Liver (tissue), 9 donors: Measurements from ENCODE around the gene TNFRSF6B. TPM values are rescaled to one million over a fixed set of nuclear protein-coding genes. Genes with fewer than 3 reads are reported as not detected.

Source experiments
- DNase-seq: peaks from one replicate; pipeline ENCODE4 v3.0.0-alpha.2; 2017; ENCODE audit warnings: low spot score
- H3K27ac ChIP-seq, 2 donors: one replicate each; pipeline ENCODE4 v1.7.0; 2013; ENCODE audit warnings: inconsistent platforms in 2 of 2, low read length in 2 of 2, control low read depth in 1 of 2, low read depth in 1 of 2, mild to moderate bottlenecking in 1 of 2
- H3K27me3 ChIP-seq, 4 donors: one replicate each; pipeline versions ENCODE4 v1.6.1 to v1.7.0; 2013; ENCODE audit warnings: low read length in 3 of 4, inconsistent platforms in 1 of 4, mild to moderate bottlenecking in 1 of 4, moderate library complexity in 1 of 4; ENCODE audit not compliant: control insufficient read depth in 4 of 4, insufficient read depth in 4 of 4
- H3K36me3 ChIP-seq, 4 donors: one replicate each; pipeline versions ENCODE4 v1.6.1 to v1.7.0; 2013; ENCODE audit warnings: low read length in 3 of 4, mild to moderate bottlenecking in 3 of 4, low read depth in 1 of 4, moderate library complexity in 1 of 4; ENCODE audit not compliant: control insufficient read depth in 4 of 4, insufficient read depth in 3 of 4
- H3K4me1 ChIP-seq, 4 donors: one replicate each; pipeline versions ENCODE4 v1.6.1 to v1.7.0; 2013; ENCODE audit warnings: low read length in 3 of 4, mild to moderate bottlenecking in 3 of 4, moderate library complexity in 1 of 4; ENCODE audit not compliant: control insufficient read depth in 4 of 4, insufficient read depth in 4 of 4
- H3K4me3 ChIP-seq, 3 donors: one replicate each; pipeline versions ENCODE4 v1.6.1 to v1.7.0; 2013; ENCODE audit warnings: low read length in 3 of 3, control low read depth in 1 of 3, low read depth in 1 of 3, mild to moderate bottlenecking in 1 of 3
- H3K9ac ChIP-seq, 2 donors: one replicate each; pipeline ENCODE4 v1.7.0; 2013; ENCODE audit warnings: low read length in 2 of 2, mild to moderate bottlenecking in 2 of 2, moderate library complexity in 2 of 2, control low read depth in 1 of 2, low read depth in 1 of 2
- H3K9me3 ChIP-seq, 4 donors: one replicate each; pipeline versions ENCODE4 v1.6.1 to v1.7.0; 2013; ENCODE audit warnings: low read length in 3 of 4; ENCODE audit not compliant: control insufficient read depth in 4 of 4
- CTCF ChIP-seq: fragments of 150-350 bp; IDR thresholded peaks from 2 replicates; pipeline ENCODE4 v1.5.1; 2017; ENCODE audit warnings: improper control_type of control experiment, low read depth, low read length; ENCODE audit not compliant: missing input control
- EGR1 ChIP-seq, 2 donors: IDR thresholded peaks; 2 replicates each; pipeline ENCODE4 v1.6.1; 2016 to 2018; ENCODE audit warnings: antibody characterized with exemption in 2 of 2, low read depth in 2 of 2
- FOXA1 ChIP-seq: IDR thresholded peaks from 2 replicates; pipeline ENCODE4 v1.6.1; 2016; ENCODE audit warnings: antibody characterized with exemption
- FOXA2 ChIP-seq: IDR thresholded peaks from 2 replicates; pipeline ENCODE4 v1.6.1; 2016; ENCODE audit warnings: antibody characterized with exemption
- GABPA ChIP-seq, 2 donors: IDR thresholded peaks in 1 of 2; conservative IDR thresholded peaks in 1 of 2; 2 replicates each; pipeline ENCODE4 v1.6.1; 2016; ENCODE audit warnings: antibody characterized with exemption in 2 of 2, mild to moderate bottlenecking in 1 of 2, moderate library complexity in 1 of 2
- HNF4A ChIP-seq, 2 donors: conservative IDR thresholded peaks; 2 replicates each; pipeline ENCODE4 v1.6.1; 2016; ENCODE audit warnings: antibody characterized with exemption in 2 of 2, mild to moderate bottlenecking in 2 of 2
- HNF4G ChIP-seq: IDR thresholded peaks from 2 replicates; pipeline ENCODE4 v1.6.1; 2016; ENCODE audit warnings: antibody characterized with exemption
- JUND ChIP-seq, 2 donors: IDR thresholded peaks; 2 replicates each; pipeline ENCODE4 v1.6.1; 2016; ENCODE audit warnings: antibody characterized with exemption in 2 of 2
- MAX ChIP-seq: IDR thresholded peaks from 2 replicates; pipeline ENCODE4 v1.6.1; 2016; ENCODE audit warnings: antibody characterized with exemption
- NR2F2 ChIP-seq: IDR thresholded peaks from 2 replicates; pipeline ENCODE4 v1.6.1; 2016; ENCODE audit warnings: antibody characterized with exemption
- RAD21 ChIP-seq, 2 donors: IDR thresholded peaks; 2 replicates each; pipeline ENCODE4 v1.6.1; 2016; ENCODE audit warnings: antibody characterized with exemption in 2 of 2, mild to moderate bottlenecking in 2 of 2
- REST ChIP-seq: IDR thresholded peaks from 2 replicates; pipeline ENCODE4 v1.6.1; 2016; ENCODE audit warnings: antibody characterized with exemption, mild to moderate bottlenecking
- RXRA ChIP-seq, 2 donors: IDR thresholded peaks; 2 replicates each; pipeline ENCODE4 v1.6.1; 2017 to 2018; ENCODE audit warnings: antibody characterized with exemption in 2 of 2, mild to moderate bottlenecking in 1 of 2
- SP1 ChIP-seq: IDR thresholded peaks from 2 replicates; pipeline ENCODE4 v1.6.1; 2018; ENCODE audit warnings: antibody characterized with exemption, mild to moderate bottlenecking
- TAF1 ChIP-seq: conservative IDR thresholded peaks from 2 replicates; pipeline ENCODE4 v1.6.1; 2016; ENCODE audit warnings: antibody characterized with exemption, mild to moderate bottlenecking
- YY1 ChIP-seq: IDR thresholded peaks from 2 replicates; pipeline ENCODE4 v1.6.1; 2016; ENCODE audit warnings: antibody characterized with exemption, mild to moderate bottlenecking
- ZBTB33 ChIP-seq: IDR thresholded peaks from 2 replicates; pipeline ENCODE4 v1.6.1; 2016; ENCODE audit warnings: antibody characterized with exemption
- WGBS: extraction: QIAGEN DNeasy Blood & Tissue Kit; methylation state at CpG from one replicate; pipeline ENCODE4 v1.1.7; 2013; 5-methylcytosine and 5-hydroxymethylcytosine counted together
- polyA plus RNA-seq, 2 donors: library from polyadenylated mRNA; stranded (reverse) in 1 of 2; unstranded in 1 of 2; fragments of 200-250 nt in 1 of 2; fragments of >200 nt in 1 of 2; fragmentation: Nextera tagmentation in 1 of 2; extraction: Ambion mirVana in 1 of 2; gene quantifications; one replicate each; pipeline versions ENCODE4 v1.2.1 to v1.2.3, GENCODE V29; 2013 to 2015
- total RNA-seq, 2 donors: library from RNA; depleted of rRNA; stranded (reverse); fragments of >200 nt; gene quantifications; one replicate each; pipeline ENCODE4 v1.2.3, GENCODE V29; 2014
- TF ChIP-seq, protein P1 (sequence below): IDR thresholded peaks from 2 replicates; pipeline ENCODE4 v1.6.1; 2016; ENCODE audit warnings: antibody characterized with exemption
- donor health status: healthy.
- donor health status: healthy.
- donor health status: healthy.
- donor health status: healthy.
- donor health status: healthy.

TNFRSF6B gene
- total and polyA plus RNA-seq, 4 donors = 0.09 to 0.73 TPM; not detected in 2

DNA sequence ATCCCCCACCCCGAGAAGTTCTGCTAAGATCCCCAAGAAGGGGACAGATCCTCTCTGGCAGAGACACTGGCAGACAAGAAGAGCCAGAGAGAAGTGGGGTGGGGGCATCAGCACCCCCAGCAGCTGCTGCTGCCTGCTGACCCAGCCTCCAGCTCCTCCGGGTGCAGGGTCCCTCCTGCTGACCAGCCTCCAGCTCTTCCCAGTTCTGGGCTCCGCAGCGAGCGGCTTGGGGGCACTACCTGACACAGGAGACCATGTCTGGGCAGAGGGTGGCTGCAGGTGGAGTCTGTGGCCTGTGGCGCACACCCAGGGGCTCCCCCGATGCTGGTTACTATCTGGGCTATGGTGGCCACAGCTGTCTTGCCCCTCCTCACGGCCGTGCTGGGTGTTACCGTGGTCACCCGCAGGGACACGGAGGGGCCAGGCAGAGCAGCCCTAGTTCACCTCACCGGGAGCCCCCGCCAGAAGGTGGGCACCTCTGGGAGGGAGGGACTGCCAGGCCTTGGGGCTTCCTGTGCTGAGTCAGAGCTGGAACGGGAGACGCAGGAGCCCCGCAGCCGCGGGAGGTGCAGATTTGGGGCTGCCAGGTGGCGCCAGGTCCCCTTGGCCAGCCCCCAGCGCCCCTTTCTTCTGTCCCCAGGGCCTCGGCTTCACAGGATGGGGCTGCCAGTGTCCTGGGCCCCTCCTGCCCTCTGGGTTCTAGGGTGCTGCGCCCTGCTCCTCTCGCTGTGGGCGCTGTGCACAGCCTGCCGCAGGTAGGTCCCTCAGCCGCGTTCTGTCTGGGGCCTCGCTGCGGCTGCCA, 40.6 kb downstream of the TNFRSF6B start:
- 16% methylated on average over 30 of the region's 30 CpGs for WGBS
- H3K9ac ChIP-seq = no peak overlapping the region

More for the DNA sequence above, 40.6 kb downstream of the TNFRSF6B start:
- no peaks in the 10 kb centered on the region for H3K9me3 ChIP-seq
- peak overlapping the region; percentile 4 to 86 (median 54) for H3K4me3 ChIP-seq
- H3K36me3 ChIP-seq = no peaks in the 10 kb centered on the region
- H3K4me1 ChIP-seq = peaks cover 9 to 81% (median 51%) of the 10 kb centered on the region in 4 donors
- no peaks in the 10 kb centered on the region for H3K27me3 ChIP-seq
- H3K27ac ChIP-seq = peak overlapping the region; percentile 11 to 43
- TF ChIP-seq ZBTB33 (no peak), NR2F2 (no peak), HNF4G (no peak), CTCF (no peak), TAF1 (no peak), FOXA1 (no peak), REST (no peak), MAX (no peak), JUND (IDR thresholded peaks at IDR 0.05) (no peak), YY1 (no peak), EGR1 (IDR thresholded peaks at IDR 0.05; ENCODE audit: low read depth in 2 of 2) (no peak), GABPA (IDR thresholded peaks at IDR 0.05 in 1 of 2, conservative IDR thresholded peaks at IDR 0.05 in 1 of 2) (no peak), RAD21 (IDR thresholded peaks at IDR 0.05) (no peak), SP1 (no peak), FOXA2 (no peak), HNF4A (conservative IDR thresholded peaks at IDR 0.05) (no peak), RXRA (IDR thresholded peaks at IDR 0.05) (no peak)
- TF ChIP-seq, protein P1, sequence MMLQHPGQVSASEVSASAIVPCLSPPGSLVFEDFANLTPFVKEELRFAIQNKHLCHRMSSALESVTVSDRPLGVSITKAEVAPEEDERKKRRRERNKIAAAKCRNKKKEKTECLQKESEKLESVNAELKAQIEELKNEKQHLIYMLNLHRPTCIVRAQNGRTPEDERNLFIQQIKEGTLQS = no peak
- DNase-seq = peak; percentile 35
